ENCODE data around the gene QSER1.

GRCh38 chr11:32902089-32902665 lies 9.6 kb downstream of the QSER1 start:
- TF ChIP-seq POLR2A (IDR thresholded peaks at IDR 0.05; ENCODE audit: low read length) (no peak), GATA1 (IDR thresholded peaks at IDR 0.05; ENCODE audit: low read depth, low read length) (no peak)

Data from erythroblast (primary cell).